Large intestine (tissue), 3 donors: Measurements from ENCODE around the gene YPEL1. TPM values are rescaled to one million over a fixed set of nuclear protein-coding genes. Genes with fewer than 3 reads are reported as not detected.
"Not testable (repeated sequence)": the region's sequence is repeated elsewhere in the genome, so short reads cannot be mapped to it uniquely, and the experiment has no call there.

Source experiments
- DNase-seq, 2 donors: peaks; one replicate each; pipeline versions ENCODE4 v3.0.0 to v3.0.0-alpha.2; 2013
- H3K27ac ChIP-seq: one replicate; pipeline ENCODE4 v1.5.1; 2013; ENCODE audit warnings: low read length
- H3K27me3 ChIP-seq: 2 replicates; pipeline ENCODE4 v1.6.1; 2013; ENCODE audit warnings: low read length; ENCODE audit not compliant: control insufficient read depth, insufficient read depth
- H3K36me3 ChIP-seq: 2 replicates; pipeline ENCODE4 v1.6.1; 2013; ENCODE audit warnings: low read length; ENCODE audit not compliant: control insufficient read depth, insufficient read depth
- H3K4me1 ChIP-seq: one replicate; pipeline ENCODE4 v1.6.1; 2013; ENCODE audit warnings: low read length; ENCODE audit not compliant: control insufficient read depth, insufficient read depth
- H3K4me3 ChIP-seq: one replicate; pipeline ENCODE4 v1.5.1; 2013; ENCODE audit warnings: low read length
- H3K9me3 ChIP-seq: one replicate; pipeline ENCODE4 v1.6.1; 2013; ENCODE audit warnings: mild to moderate bottlenecking, low read depth, low read length, moderate library complexity; ENCODE audit not compliant: control insufficient read depth
- WGBS: methylation state at CpG from one replicate; pipeline ENCODE4 v1.1.5; 2013; ENCODE audit warnings: low lambda C conversion rate; ENCODE audit not compliant: insufficient coverage; 5-methylcytosine and 5-hydroxymethylcytosine counted together
- polyA plus RNA-seq: library from polyadenylated mRNA; unstranded; fragments of 120-200 nt; gene quantifications from one replicate; pipeline ENCODE4 v1.2.1, GENCODE V29; 2013

The YPEL1 gene
- polyA plus RNA-seq, 1 donor, result 4.1 TPM

DNA sequence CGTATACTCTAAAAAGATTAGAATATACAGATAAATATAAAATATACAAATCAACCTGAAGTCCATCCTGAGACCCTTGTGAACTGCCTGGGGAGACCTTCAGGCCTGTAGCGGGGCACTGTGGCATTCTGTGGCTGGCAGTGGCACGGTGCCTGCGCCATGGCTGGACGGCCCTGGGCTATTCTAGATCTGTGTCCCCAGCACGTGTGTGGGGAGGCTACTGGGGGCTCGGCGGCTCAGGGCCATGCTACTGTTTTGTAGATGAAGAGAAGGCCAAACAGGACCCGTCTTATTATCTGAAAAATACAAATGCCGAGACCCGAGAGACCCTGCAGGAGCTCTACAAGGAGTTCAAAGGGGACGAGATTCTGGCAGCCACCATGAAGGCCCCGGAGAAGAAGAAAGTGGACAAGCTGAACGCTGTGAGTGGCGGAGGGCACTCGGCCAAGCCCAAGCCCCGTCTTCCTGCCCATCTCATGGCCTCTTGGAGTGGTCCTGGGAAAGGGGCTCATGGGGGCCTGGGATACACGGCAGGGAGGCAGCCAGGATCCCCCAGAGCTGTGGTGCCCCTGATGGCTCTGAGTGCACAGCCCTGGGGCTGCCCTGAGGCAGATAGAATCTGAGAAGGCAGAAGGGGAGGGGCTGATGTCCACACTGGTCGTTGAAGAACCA is 51.0 kb downstream of the YPEL1 start:
- DNase-seq, result no peak
- Histone ChIP-seq H3K36me3 (peaks cover 76% of the 10 kb centered on the region), H3K27me3 (no peaks in the 10 kb centered on the region), H3K27ac (no peak overlapping the region), H3K4me3 (no peak overlapping the region), H3K9me3 (no peaks in the 10 kb centered on the region), H3K4me1 (no peaks in the 10 kb centered on the region)
- no CpG with 5 or more reads among the region's 19 CpGs for WGBS

DNA sequence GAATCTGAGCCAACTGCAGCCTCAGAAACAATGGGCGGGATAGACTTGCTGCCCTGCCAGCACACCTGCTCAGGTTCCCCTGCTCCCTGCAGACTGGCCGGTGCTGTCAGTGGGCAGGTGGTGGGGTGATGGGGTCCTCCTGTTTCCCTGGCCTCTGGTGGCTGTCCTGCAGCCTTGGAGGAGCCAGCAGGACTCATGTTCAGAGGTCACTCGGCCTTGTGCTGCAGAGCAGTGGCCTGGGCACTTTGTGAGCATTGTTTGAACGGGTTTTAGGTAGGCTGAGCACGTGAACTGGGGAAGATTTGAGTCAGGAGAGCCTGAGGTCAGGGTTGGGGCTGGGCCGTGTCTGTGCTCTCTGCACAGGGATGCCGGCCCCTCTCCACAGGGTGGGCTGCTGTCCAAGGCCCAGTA is 52.2 kb downstream of the YPEL1 start:
- no peak overlapping the region for H3K27ac ChIP-seq
- DNase-seq, result no peak
- no CpG with 5 or more reads among the region's 7 CpGs for WGBS
- no peaks in the 10 kb centered on the region for H3K9me3 ChIP-seq
- H3K36me3 ChIP-seq, result peaks cover 68% of the 10 kb centered on the region
- H3K4me3 ChIP-seq, result no peak overlapping the region
- H3K4me1 ChIP-seq, result no peaks in the 10 kb centered on the region
- no peaks in the 10 kb centered on the region for H3K27me3 ChIP-seq

DNA sequence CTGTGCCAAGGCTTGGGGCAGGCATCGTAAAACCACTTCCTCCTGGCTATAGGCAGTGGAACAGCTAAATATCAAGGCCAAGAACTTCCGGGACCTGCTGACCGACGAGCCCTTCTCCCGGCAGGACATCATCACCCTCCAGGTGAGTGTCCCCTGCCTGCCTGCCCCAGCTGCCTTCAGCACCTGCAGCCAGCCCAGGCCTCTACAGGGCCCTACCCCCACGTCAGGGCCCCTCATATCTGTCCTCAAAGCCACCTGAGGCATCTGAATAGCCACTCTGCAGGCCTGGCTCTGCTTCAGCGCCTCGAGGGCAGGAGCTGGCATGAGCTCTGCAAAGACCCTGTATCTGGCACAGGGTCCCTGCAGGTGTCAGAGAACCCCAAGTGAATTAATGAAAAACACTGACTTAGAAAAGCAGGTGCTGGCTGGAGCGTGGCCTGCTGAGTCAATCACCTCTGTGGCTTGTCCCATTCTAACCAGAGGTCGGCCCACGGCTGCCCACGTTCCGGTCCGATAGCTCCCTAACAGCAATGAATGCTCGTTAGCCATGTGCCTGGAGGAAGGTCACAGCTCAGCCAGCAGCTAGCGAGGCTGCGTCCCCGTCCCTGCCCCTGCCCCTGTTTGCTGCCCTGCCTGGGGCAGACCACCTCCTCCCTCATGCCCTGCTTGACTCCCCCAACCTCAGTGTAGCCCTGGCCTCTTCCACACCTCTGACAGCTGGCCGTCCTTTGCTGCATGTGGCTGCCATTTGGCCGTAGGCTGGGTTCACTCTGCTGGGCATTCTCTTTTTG is 53.0 kb downstream of the YPEL1 start:
- no CpG with 5 or more reads among the region's 20 CpGs for WGBS

DNA sequence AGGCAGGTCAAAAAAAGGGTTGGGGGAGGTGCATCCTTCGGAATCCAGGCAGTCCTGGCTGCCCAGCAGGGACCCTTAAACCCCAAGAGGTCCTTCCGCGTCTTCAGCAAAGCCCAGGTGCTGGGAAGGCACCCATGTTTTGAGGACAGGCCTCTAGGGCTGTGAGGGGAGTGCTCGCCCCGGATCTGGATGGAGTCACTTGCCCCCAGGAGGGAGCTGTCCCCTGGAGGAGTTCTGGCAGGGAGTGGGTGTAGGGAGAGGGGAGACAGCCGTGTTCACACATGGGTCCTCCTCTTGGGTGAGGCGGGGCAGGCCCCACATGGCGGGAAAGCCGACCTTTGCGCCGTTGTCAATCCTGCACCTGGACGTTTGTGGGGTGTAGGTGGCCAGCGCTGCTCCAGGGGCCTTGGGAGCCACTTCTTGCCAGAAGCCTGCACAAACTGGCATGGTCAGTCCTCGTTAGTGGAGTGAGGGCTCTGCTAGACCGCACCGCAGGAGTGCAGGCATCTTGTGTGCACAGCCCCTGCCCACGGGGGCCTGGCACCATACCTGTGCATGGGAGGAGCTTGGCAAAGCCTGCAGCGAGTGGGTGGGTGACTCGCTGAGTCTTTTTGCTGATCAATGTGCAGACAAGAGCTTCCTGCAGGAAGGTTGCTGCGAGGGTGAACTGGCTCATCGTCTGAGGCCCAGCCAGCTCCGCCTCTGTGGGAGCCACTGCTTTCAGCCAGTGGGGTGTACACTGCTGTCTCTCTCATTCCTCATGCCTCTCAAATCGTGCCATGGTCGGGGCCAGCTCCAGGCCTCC is 53.8 kb downstream of the YPEL1 start:
- Histone ChIP-seq H3K9me3 (peaks cover 6% of the 10 kb centered on the region), H3K27me3 (no peaks in the 10 kb centered on the region), H3K4me1 (no peaks in the 10 kb centered on the region), H3K27ac (no peak overlapping the region), H3K4me3 (no peak overlapping the region), H3K36me3 (peaks cover 52% of the 10 kb centered on the region)
- no CpG with 5 or more reads among the region's 24 CpGs for WGBS
- DNase-seq, result no peak

More for the DNA sequence above, 53.0 kb downstream of the YPEL1 start:
- H3K9me3 ChIP-seq, result peaks cover 4% of the 10 kb centered on the region
- H3K27me3 ChIP-seq, result no peaks in the 10 kb centered on the region
- no peak overlapping the region for H3K27ac ChIP-seq
- H3K36me3 ChIP-seq, result peaks cover 60% of the 10 kb centered on the region
- H3K4me3 ChIP-seq, result no peak overlapping the region
- no peak for DNase-seq
- no peaks in the 10 kb centered on the region for H3K4me1 ChIP-seq

DNA sequence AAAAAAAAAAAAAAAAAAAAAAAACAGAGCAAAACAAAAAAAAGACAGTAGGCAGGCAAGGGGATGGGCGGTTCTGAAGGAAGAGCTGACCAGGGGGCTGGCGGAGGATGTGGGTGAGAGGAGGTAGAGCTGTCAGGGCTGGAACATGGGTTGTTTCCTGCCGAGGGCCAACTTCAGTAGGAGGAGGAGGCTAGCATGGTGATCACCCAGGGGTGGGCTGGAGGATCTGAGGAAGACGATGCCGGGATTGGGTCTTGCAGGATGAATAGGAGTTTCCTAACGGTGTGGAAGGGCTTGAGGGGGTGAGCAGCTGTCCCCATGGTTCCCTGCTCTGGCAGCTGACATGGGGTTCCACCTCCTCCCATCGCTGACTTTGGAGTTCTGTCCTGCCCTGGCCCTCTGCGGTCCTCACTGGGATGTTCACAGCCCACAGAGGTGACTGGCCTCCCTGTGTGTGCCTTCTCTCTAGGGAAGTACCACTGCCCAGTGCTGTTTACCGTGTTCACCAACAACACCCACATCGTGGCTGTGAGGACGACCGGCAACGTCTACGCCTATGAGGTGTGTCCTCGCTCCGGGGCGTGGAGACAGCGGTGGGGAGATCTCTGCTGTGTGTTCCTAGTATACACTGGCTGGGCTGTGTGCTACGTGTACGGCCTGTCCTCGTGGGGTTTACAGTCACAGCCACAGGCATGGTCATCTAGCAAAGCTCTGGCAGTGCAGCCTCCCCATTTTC is 54.6 kb downstream of the YPEL1 start:
- Histone ChIP-seq H3K27ac (no peak overlapping the region), H3K27me3 (no peaks in the 10 kb centered on the region)

DNA sequence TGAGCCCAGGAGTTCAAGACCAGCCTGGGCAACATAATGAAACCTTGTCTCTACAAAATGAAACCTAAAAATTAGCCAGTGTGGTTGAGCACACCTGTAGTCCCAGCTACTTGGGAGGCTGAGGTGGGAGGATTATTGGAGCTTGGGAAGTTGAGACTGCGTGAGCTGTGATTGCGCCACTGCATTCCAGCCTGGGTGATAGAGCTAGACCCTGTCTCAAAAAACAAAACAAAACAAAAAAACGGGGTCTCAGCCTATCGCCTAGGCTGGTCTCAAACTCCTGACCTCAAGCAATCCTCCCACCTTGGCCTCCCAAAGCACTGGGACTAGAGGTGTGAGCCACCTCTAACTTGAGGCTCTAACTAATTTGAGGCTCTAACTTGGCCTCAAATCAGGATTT is 56.2 kb downstream of the YPEL1 start:
- peaks cover 45% of the 10 kb centered on the region for H3K36me3 ChIP-seq
- 100% methylated on average over 1 of the region's 4 CpGs for WGBS

More for the DNA sequence above, 54.6 kb downstream of the YPEL1 start:
- no peak overlapping the region for H3K4me3 ChIP-seq
- peaks cover 8% of the 10 kb centered on the region for H3K9me3 ChIP-seq
- WGBS, result no CpG with 5 or more reads among the region's 21 CpGs
- DNase-seq, result no peak
- H3K4me1 ChIP-seq, result no peaks in the 10 kb centered on the region
- peaks cover 46% of the 10 kb centered on the region for H3K36me3 ChIP-seq

DNA sequence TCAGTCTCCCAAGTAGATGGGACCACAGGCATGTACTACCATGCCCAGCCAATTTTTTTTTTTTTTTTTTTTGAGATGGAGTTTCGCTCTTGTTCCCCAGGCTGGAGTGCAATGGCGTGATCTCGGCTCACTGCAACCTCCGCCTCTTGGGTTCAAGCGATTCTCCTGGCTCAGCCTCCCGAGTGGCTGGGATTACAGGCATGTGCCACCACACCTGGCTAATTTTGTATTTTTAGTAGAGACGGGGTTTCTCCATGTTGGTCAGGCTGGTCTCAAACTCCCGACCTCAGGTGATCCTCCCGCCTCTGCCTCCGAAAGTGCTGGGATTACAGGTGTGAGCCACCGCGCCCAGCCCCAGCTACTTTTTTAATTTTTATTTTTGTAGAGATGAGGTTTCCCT is 56.8 kb downstream of the YPEL1 start:
- not testable (repeated sequence) for H3K27me3 ChIP-seq, DNase-seq, H3K4me3 ChIP-seq, H3K4me1 ChIP-seq, H3K27ac ChIP-seq
- Histone ChIP-seq H3K36me3 (peaks cover 48% of the 10 kb centered on the region), H3K9me3 (peaks cover 10% of the 10 kb centered on the region)
- no CpG with 5 or more reads among the region's 12 CpGs for WGBS

More for the DNA sequence above, 56.2 kb downstream of the YPEL1 start:
- no peaks in the 10 kb centered on the region for H3K4me1 ChIP-seq
- no peak overlapping the region for H3K4me3 ChIP-seq
- H3K27me3 ChIP-seq, result no peaks in the 10 kb centered on the region
- H3K27ac ChIP-seq, result no peak overlapping the region
- no peak for DNase-seq
- H3K9me3 ChIP-seq, result peaks cover 10% of the 10 kb centered on the region

DNA sequence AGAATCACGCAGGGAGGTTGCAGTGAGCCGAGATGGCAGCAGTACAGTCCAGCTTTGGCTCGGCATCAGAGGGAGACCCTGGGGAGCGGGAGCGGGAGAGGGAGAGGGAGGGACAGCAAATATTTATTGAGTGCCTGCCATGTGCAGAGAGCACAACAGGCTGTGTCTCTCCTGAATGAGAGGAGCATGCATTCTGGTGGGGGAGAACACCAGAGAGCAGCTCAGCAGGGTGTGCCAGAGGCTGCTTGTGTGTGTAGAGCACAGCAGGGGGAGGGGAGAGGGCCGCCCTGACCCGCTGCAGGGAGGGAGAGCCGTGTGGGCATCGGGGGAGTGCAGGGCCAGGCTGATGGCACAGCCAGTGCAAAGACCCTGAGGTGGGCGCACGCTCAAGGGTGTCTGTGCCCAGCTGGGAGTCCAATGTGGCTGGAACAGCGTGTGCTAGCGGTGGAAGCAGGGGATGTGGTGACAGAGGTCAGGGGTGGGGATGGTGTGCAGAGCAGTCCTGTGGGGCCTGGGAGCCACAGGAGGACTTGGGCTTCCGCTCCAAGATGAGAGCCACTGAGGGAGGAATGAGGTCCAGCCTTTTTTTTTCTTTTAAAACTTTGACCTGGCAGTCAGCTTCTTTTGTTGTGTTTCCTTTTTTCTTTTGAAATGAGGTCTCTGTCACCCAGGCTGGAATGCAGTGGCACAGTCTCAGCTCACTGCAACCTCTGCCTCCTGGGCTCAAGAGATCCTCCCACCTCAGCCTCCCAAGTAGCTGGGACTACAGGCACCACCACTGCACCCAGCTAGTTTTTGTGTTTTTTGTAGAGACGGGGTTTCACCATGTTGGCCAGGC is 57.8 kb downstream of the YPEL1 start:
- Histone ChIP-seq H3K9me3 (peaks cover 10% of the 10 kb centered on the region), H3K27me3 (no peaks in the 10 kb centered on the region), H3K4me3 (no peak overlapping the region), H3K4me1 (no peaks in the 10 kb centered on the region), H3K27ac (no peak overlapping the region), H3K36me3 (peaks cover 51% of the 10 kb centered on the region)
- WGBS, result no CpG with 5 or more reads among the region's 15 CpGs
- DNase-seq, result no peak

DNA sequence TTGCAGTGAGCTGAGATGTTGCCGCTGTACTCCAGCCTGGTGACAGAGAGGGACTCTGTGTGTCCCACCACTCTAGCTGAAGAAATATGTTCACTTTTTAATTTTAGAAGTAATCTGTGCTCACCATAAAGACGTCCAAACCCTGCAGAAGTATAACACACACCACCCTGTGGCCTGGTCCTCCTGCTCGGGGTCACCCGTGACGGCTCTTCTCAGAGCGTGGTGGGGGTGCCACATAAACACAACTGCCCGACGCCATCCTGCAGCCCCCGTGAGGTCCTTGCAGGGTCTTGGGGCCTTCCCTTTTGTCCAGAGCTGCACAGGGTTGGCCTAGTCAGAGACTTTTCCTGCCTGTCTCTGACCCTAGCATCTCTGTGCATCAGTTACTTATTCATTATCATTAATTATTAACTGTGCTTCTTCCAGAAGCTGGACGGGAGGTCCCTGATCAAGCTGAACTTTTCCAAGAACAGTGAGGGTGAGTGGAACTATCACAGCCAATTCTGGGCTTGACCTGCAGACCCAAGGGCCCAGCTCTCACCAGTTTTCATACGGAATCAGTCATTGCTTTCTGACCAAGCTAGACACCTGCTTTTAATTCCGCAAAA is 60.9 kb downstream of the YPEL1 start:
- Histone ChIP-seq H3K27me3 (no peaks in the 10 kb centered on the region), H3K4me3 (no peak overlapping the region), H3K27ac (no peak overlapping the region), H3K4me1 (no peaks in the 10 kb centered on the region), H3K36me3 (peaks cover 55% of the 10 kb centered on the region), H3K9me3 (peaks cover 10% of the 10 kb centered on the region)
- no CpG with 5 or more reads among the region's 12 CpGs for WGBS
- no peak for DNase-seq
